ENCODE measurements around the gene NUP153. TPM values are rescaled to one million over a fixed set of nuclear protein-coding genes. Genes with fewer than 3 reads are reported as not detected.
"Not testable (repeated sequence)": the region's sequence is repeated elsewhere in the genome, so short reads cannot be mapped to it uniquely, and the experiment has no call there.

The NUP153 gene
- total RNA-seq, 1 donor from 2014 or later, result 30.5 TPM

DNA sequence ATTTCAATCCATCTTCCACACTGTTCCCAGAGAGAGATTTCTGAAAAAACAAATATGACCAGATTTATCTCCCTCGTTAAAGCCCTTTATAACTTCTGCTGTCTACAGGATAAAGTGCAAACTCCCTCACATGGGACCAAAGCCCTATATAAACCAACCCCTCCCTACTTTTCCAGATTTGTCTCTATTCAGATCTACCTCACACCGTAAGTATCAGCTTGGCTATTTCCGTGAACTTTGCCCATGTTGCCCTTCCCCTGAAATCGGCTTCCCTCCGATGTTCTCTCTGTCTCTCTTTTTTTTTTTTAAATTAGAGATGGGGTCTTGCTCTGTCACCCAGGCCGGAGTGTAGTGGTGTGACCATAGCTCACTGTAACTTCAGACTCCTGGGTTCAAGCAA, 118.7 kb downstream of the NUP153 start:
- Histone ChIP-seq H3K9me3 (no peaks in the 10 kb centered on the region), H3K36me3 (no peaks in the 10 kb centered on the region), H3K27me3 (ENCODE audit: low read depth) (no peaks in the 10 kb centered on the region), H3K27ac (no peak overlapping the region), H3K4me3 (no peak overlapping the region), H3K4me1 (peaks cover 22% of the 10 kb centered on the region)
- intact Hi-C loops (cut with DNase I), result loop anchor here (10.0 kb wide), 1 partner anchor 113 kb away; no protein-coding TSS in a partner anchor
- ATAC-seq (no peak), DNase-seq (no peak)
- TF ChIP-seq CTCF (IDR thresholded peaks at IDR 0.05), result no peak

DNA sequence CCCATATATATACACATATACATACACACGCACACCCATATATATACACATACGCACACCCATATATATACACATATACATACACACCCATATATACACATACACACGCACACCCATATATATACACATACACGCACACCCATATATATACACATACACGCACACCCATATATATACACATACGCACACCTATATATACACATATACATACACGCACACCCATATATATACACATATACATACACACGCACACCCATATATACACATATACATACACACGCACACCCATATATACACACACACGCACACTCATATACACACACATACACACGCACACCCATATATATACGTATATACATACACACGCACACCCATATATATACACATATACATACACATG, 120.1 kb downstream of the NUP153 start:
- H3K4me1 ChIP-seq, result peaks cover 22% of the 10 kb centered on the region
- intact Hi-C loops (cut with DNase I), result loop anchor here (10.0 kb wide), 1 partner anchor 112 kb away; no protein-coding TSS in a partner anchor
- not testable (repeated sequence) for H3K9me3 ChIP-seq; H3K27me3 ChIP-seq (ENCODE audit: low read depth); H3K4me3 ChIP-seq; ATAC-seq; H3K36me3 ChIP-seq; H3K27ac ChIP-seq; DNase-seq

DNA sequence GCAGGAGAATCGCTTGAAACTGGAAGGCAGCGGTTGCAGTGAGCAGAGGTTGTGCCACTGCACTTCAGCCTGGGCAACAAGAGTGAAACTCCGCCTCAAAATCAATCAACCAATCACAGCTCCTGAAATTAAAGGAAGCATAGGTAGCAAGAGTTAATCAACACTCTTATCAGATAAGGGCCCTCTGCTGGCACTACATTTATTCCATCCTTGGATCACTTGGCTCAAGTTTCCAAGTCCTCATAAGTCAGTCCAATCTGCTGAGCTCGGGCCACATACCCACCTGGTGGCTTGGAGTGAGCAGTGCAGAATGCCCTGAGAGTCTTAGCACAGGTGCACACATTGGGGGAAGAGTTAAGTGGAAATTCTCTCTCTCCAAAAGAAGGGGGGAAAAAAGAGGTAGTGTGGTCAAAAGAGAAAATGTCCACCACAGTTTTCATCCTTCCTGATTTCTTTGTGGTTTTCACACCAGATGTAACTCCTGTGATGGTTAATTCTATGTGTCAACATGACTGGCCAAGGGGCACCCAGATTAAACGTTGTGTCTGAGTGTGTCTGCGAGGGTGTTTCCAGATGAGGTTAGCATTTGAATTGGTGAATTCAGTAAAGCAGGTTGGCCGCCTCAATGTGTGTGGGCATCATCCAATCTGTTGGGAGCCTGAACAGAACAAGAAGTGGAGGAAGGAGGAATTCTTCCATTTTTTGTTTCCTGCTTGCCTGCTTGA, 120.8 kb downstream of the NUP153 start:
- DNase-seq, result peak; percentile 63
- intact Hi-C loops (cut with DNase I), result loop anchor here (10.0 kb wide), 1 partner anchor 111 kb away; no protein-coding TSS in a partner anchor

DNA sequence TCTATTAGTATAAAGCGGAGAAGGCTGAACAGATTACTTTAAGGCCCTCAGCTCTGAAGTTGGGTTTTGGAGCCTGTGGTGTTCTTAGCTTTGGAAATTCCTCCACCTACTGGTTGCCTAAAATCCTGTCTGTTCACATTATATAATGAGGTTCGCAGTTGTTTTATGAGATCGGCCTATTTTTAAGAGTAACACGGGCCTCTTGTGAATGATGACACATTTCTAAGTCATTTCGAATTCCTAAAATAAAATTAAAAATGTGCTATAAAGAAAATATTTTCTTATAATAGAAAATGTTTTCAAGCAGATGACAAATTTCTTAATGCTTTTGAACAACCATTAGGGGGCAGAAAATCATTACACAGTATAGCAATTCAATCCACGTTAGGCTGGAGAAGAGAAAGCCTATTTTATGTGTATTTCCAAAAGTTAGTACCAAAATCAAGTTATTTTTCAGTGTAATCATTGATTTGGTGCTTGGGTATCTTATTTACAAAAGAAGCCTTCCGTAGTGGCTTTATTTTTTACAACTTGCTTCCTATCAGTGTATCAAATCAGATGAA, 122.4 kb downstream of the NUP153 start:
- H3K27ac ChIP-seq, result peak overlapping the region; percentile 33
- H3K36me3 ChIP-seq, result no peaks in the 10 kb centered on the region
- no peak overlapping the region for H3K4me3 ChIP-seq
- ATAC-seq (peak; percentile 73 to 83), DNase-seq (no peak)
- peak; percentile 75 for TF ChIP-seq CTCF (IDR thresholded peaks at IDR 0.05)
- intact Hi-C loops (cut with DNase I), result loop anchor here (5.0 to 10.0 kb wide), 2 partner anchors 110 to 427 kb away; no protein-coding TSS in a partner anchor
- H3K27me3 ChIP-seq (ENCODE audit: low read depth), result no peaks in the 10 kb centered on the region
- peaks cover 22% of the 10 kb centered on the region for H3K4me1 ChIP-seq
- H3K9me3 ChIP-seq, result no peaks in the 10 kb centered on the region

More for the DNA sequence above, 120.8 kb downstream of the NUP153 start:
- Histone ChIP-seq H3K9me3 (no peaks in the 10 kb centered on the region), H3K4me3 (no peak overlapping the region), H3K27ac (no peak overlapping the region), H3K27me3 (ENCODE audit: low read depth) (no peaks in the 10 kb centered on the region), H3K4me1 (peaks cover 22% of the 10 kb centered on the region), H3K36me3 (no peaks in the 10 kb centered on the region)
- peak; percentile 56 to 86 for ATAC-seq
- TF ChIP-seq CTCF (IDR thresholded peaks at IDR 0.05), result peak; percentile 36

DNA sequence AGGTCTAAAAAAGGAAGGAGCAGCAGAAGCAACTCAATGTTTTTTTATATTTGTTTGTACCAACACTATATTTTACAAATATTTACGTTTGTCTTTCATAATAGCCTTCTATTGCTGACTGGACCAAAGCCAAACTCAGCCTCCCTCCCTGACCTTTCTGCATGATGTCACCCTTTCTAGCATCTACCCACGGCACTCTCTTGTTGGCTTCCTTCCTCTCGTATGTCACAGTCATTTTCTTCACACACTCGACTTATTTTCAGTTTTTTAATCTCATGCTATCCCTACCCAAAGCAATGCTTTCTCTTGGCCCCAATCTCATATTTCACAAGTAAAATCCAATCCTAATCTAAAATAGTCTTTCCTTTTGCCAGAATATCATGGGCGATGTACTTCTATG, 122.9 kb downstream of the NUP153 start:
- Histone ChIP-seq H3K36me3 (no peaks in the 10 kb centered on the region), H3K27me3 (ENCODE audit: low read depth) (no peaks in the 10 kb centered on the region), H3K27ac (peak overlapping the region; percentile 33), H3K9me3 (no peaks in the 10 kb centered on the region), H3K4me3 (no peak overlapping the region), H3K4me1 (peaks cover 22% of the 10 kb centered on the region)
- TF ChIP-seq CTCF (IDR thresholded peaks at IDR 0.05), result no peak
- intact Hi-C loops (cut with DNase I), result loop anchor here (5.0 to 10.0 kb wide), 2 partner anchors 109 to 427 kb away; no protein-coding TSS in a partner anchor
- no peak for DNase-seq
- peak in 1 of 2 donors; percentile 24 for ATAC-seq

- not testable (repeated sequence) for H3K9me3 ChIP-seq; ATAC-seq; H3K36me3 ChIP-seq; H3K4me3 ChIP-seq; H3K27ac ChIP-seq; H3K27me3 ChIP-seq (ENCODE audit: low read depth); DNase-seq
- intact Hi-C loops (cut with DNase I), result loop anchor here (5.0 to 10.0 kb wide), 2 partner anchors 106 to 424 kb away; no protein-coding TSS in a partner anchor
- H3K4me1 ChIP-seq, result peaks cover 22% of the 10 kb centered on the region
Observed at GRCh38 chr6:17581282-17581681, 125.4 kb downstream of the NUP153 start.

Measured in lower lobe of right lung (tissue), 2 donors.